HepG2 (cell line): ENCODE results near the gene ADARB2. TPM values are rescaled to one million over a fixed set of nuclear protein-coding genes. Genes with fewer than 3 reads are reported as not detected.

Experiments used
- ATAC-seq: fragments of 200-7000 bp; cut with Tn5 transposase; 3 replicates; pipeline ENCODE4 v1.9.1; 2020; ENCODE audit warnings: mild to moderate bottlenecking, moderate library complexity
- BruUV-seq: library from RNA; stranded (reverse); fragments of 400-500 nt; replicated peaks from 2 replicates; lab custom pipeline; 2021; lab: Mats Ljungman, UMichigan
- CTCF ChIA-PET: fragments of 300-600 bp; formaldehyde crosslinking; extraction: SDS; loops from one replicate; lab custom pipeline; 2021; ENCODE audit warnings: low total read pairs, inconsistent platforms, low intra/inter-chr PET ratio; lab: Yijun Ruan, JAX
- POLR2A ChIA-PET: fragments of 350-600 bp; sonication (Branson Sonifier 250); formaldehyde crosslinking; loops from one replicate; lab custom pipeline; 2020; ENCODE audit warnings: antibody characterized with exemption, inconsistent platforms; lab: Yijun Ruan, JAX
- DNase-seq: peaks from one replicate; pipeline ENCODE4 v3.0.0-alpha.2; 2015; ENCODE audit warnings: low spot score
- FAIRE-seq: peaks from 3 replicates; lab custom pipeline; 2011; peaks lifted over from hg19 to GRCh38; lab: Jason Lieb, UNC
- H2AFZ ChIP-seq: one replicate; pipeline ENCODE4 v1.6.1; 2011; ENCODE audit warnings: low read length, inconsistent platforms
- H3K27ac ChIP-seq: fragments of 300-600 bp; 3 replicates; pipeline ENCODE4 v1.8.0; 2011; ENCODE audit warnings: mixed run types, mild to moderate bottlenecking, mixed read lengths, low read length, inconsistent platforms; ENCODE audit not compliant: insufficient read depth; ENCODE audit errors: extremely low read length
- H3K27me3 ChIP-seq, 2 experiments: fragments of 200-600 bp in 1 of 2; 2 replicates in 1 of 2; 3 replicates in 1 of 2; pipeline versions ENCODE4 v1.6.0 to v1.8.0; 2011; ENCODE audit warnings: low read length in 2 of 2, mild to moderate bottlenecking in 2 of 2, moderate library complexity in 2 of 2, inconsistent platforms in 1 of 2; ENCODE audit not compliant: insufficient read depth in 2 of 2, control insufficient read depth in 1 of 2
- H3K36me3 ChIP-seq, 2 experiments: fragments of 200-600 bp in 1 of 2; replicated peaks in 1 of 2; 2 replicates in 1 of 2; 3 replicates in 1 of 2; pipeline versions ENCODE4 v1.5.1 to v1.8.0; 2011; ENCODE audit warnings: low read length in 2 of 2, inconsistent platforms in 1 of 2; ENCODE audit not compliant: insufficient read depth in 2 of 2, control insufficient read depth in 1 of 2
- H3K4me1 ChIP-seq: 2 replicates; pipeline ENCODE4 v1.5.1; 2012; ENCODE audit warnings: low read length, inconsistent platforms; ENCODE audit not compliant: insufficient read depth
- H3K4me2 ChIP-seq: 2 replicates; pipeline ENCODE4 v1.6.0; 2011; ENCODE audit warnings: low read depth, low read length, inconsistent platforms
- H3K4me3 ChIP-seq, 3 experiments: fragments of 200-600 bp in 1 of 3; sonication (generic), shearing (Covaris generic) in 1 of 3; replicated peaks in 1 of 3; 2 replicates each; pipeline ENCODE4 v1.5.1; 2011 to 2016; ENCODE audit warnings: low read length in 3 of 3, inconsistent platforms in 2 of 3, low read depth in 2 of 3, mild to moderate bottlenecking in 2 of 3, control low read depth in 1 of 3, mixed read lengths in 1 of 3; ENCODE audit not compliant: insufficient read depth in 1 of 3
- H3K79me2 ChIP-seq: one replicate; pipeline ENCODE4 v1.6.1; 2011; ENCODE audit warnings: low read length, inconsistent platforms; ENCODE audit not compliant: insufficient read depth
- H3K9ac ChIP-seq: 2 replicates; pipeline ENCODE4 v1.6.0; 2011; ENCODE audit warnings: mild to moderate bottlenecking, low read depth, low read length, inconsistent platforms; ENCODE audit not compliant: insufficient read depth
- H3K9me3 ChIP-seq: 2 replicates; pipeline ENCODE4 v1.5.1; 2012; ENCODE audit warnings: mild to moderate bottlenecking, low read length
- H4K20me1 ChIP-seq: 2 replicates; pipeline ENCODE4 v1.6.0; 2011; ENCODE audit warnings: inconsistent platforms, mild to moderate bottlenecking, low read length, moderate library complexity; ENCODE audit not compliant: insufficient read depth
- ASH2L ChIP-seq: fragments of 300-600, 200-600 bp; sonication (generic); IDR thresholded peaks from 2 replicates; pipeline ENCODE4 v1.7.0; 2017; ENCODE audit warnings: low read depth, mild to moderate bottlenecking, moderate library complexity, mixed read lengths, low read length; ENCODE audit not compliant: insufficient read length
- ELK4 ChIP-seq: sonication (generic); formaldehyde crosslinking; IDR thresholded peaks from 2 replicates; pipeline ENCODE4 v1.9.0; 2021; ENCODE audit warnings: missing genetic modification reagents, borderline replicate concordance
- NFIC ChIP-seq: IDR thresholded peaks from 2 replicates; pipeline ENCODE4 v1.6.1; 2012; ENCODE audit warnings: mild to moderate bottlenecking, low read length, inconsistent platforms
- TERF1 ChIP-seq: sonication (generic); formaldehyde crosslinking; IDR thresholded peaks from 2 replicates; pipeline ENCODE4 v1.8.0; 2022; ENCODE audit warnings: mild to moderate bottlenecking, missing genetic modification reagents, moderate library complexity
- ZBTB20 ChIP-seq: sonication (generic); formaldehyde crosslinking; IDR thresholded peaks from 2 replicates; pipeline ENCODE4 v1.8.1; 2023; ENCODE audit warnings: missing genetic modification reagents, low read depth, mild to moderate bottlenecking, borderline replicate concordance
- ZNF451 ChIP-seq: sonication (generic); formaldehyde crosslinking; IDR thresholded peaks from 2 replicates; pipeline ENCODE4 v1.5.0; 2020; ENCODE audit warnings: mild to moderate bottlenecking, missing genetic modification reagents
- ZNF850 ChIP-seq: sonication (generic); formaldehyde crosslinking; conservative IDR thresholded peaks from 2 replicates; pipeline ENCODE4 v1.9.0; 2021; ENCODE audit warnings: mild to moderate bottlenecking, missing genetic modification reagents
- WGBS: methylation state at CpG from one replicate; pipeline ENCODE4 v1.1.6; 2017; ENCODE audit warnings: low lambda C conversion rate; 5-methylcytosine and 5-hydroxymethylcytosine counted together
- in situ Hi-C: cut with HindIII; loops from 2 replicates; pipeline ENCODE4 v1.10.0; 2017; ENCODE audit warnings: low pct_unique_long_range_greater_than_20kb; ENCODE audit not compliant: extremely low pct_ligation_motif_present
- intact Hi-C: fragments of 100-400 bp; cut with micrococcal nuclease; formaldehyde crosslinking; loops from one replicate; pipeline ENCODE4 v1.10.0; 2022; ENCODE audit not compliant: unreplicated experiment
- polyA plus RNA-seq, 8 experiments: library from polyadenylated mRNA; depleted of rRNA in 3 of 8; stranded (reverse) in 7 of 8; unstranded in 1 of 8; fragments of >200 nt; fragmentation: Illumina TruSeq in 4 of 8; extraction: Trizol in 4 of 8; gene quantifications; 2 replicates each; pipeline versions ENCODE4 v1.2.1 to v1.2.3, GENCODE V29; 2011 to 2016; ENCODE audit warnings: low read depth in 4 of 8, missing spikeins in 1 of 8, mixed read lengths in 1 of 8; ENCODE audit not compliant: insufficient read depth in 1 of 8
- total RNA-seq, 5 experiments: library from RNA; depleted of rRNA; stranded (reverse); fragments of >200 nt; fragmentation: Illumina TruSeq; extraction: Trizol; gene quantifications; 2 replicates each; pipeline ENCODE4 v1.2.3, GENCODE V29; 2016; ENCODE audit warnings: low read depth in 1 of 5
- TF ChIP-seq, protein P1 (sequence below): sonication (generic); formaldehyde crosslinking; IDR thresholded peaks from 2 replicates; pipeline ENCODE4 v1.5.0; 2020; ENCODE audit warnings: mild to moderate bottlenecking, missing genetic modification reagents, borderline replicate concordance
- TF ChIP-seq, protein P2 (sequence below): sonication (generic); formaldehyde crosslinking; IDR thresholded peaks from 2 replicates; pipeline ENCODE4 v1.8.1; 2022; ENCODE audit warnings: low read depth, mild to moderate bottlenecking, missing genetic modification reagents

ADARB2 gene
- total and polyA plus RNA-seq, 2 of the 13 experiments (the other 11 are each of a cell fraction or from before 2014, with no cell fraction given) = not detected

- no TSS peak for BruUV-seq
- no peak for FAIRE-seq
- WGBS = 29% methylated on average over 7 of the region's 9 CpGs
- TF ChIP-seq ZNF451 (no peak), ZNF850 (CRISPR knock-in tag) (no peak), NFIC (no peak), ELK4 (CRISPR knock-in tag) (no peak), ZBTB20 (CRISPR knock-in tag) (no peak), ASH2L (no peak), TERF1 (CRISPR knock-in tag) (no peak)
- TF ChIP-seq, protein P1, sequence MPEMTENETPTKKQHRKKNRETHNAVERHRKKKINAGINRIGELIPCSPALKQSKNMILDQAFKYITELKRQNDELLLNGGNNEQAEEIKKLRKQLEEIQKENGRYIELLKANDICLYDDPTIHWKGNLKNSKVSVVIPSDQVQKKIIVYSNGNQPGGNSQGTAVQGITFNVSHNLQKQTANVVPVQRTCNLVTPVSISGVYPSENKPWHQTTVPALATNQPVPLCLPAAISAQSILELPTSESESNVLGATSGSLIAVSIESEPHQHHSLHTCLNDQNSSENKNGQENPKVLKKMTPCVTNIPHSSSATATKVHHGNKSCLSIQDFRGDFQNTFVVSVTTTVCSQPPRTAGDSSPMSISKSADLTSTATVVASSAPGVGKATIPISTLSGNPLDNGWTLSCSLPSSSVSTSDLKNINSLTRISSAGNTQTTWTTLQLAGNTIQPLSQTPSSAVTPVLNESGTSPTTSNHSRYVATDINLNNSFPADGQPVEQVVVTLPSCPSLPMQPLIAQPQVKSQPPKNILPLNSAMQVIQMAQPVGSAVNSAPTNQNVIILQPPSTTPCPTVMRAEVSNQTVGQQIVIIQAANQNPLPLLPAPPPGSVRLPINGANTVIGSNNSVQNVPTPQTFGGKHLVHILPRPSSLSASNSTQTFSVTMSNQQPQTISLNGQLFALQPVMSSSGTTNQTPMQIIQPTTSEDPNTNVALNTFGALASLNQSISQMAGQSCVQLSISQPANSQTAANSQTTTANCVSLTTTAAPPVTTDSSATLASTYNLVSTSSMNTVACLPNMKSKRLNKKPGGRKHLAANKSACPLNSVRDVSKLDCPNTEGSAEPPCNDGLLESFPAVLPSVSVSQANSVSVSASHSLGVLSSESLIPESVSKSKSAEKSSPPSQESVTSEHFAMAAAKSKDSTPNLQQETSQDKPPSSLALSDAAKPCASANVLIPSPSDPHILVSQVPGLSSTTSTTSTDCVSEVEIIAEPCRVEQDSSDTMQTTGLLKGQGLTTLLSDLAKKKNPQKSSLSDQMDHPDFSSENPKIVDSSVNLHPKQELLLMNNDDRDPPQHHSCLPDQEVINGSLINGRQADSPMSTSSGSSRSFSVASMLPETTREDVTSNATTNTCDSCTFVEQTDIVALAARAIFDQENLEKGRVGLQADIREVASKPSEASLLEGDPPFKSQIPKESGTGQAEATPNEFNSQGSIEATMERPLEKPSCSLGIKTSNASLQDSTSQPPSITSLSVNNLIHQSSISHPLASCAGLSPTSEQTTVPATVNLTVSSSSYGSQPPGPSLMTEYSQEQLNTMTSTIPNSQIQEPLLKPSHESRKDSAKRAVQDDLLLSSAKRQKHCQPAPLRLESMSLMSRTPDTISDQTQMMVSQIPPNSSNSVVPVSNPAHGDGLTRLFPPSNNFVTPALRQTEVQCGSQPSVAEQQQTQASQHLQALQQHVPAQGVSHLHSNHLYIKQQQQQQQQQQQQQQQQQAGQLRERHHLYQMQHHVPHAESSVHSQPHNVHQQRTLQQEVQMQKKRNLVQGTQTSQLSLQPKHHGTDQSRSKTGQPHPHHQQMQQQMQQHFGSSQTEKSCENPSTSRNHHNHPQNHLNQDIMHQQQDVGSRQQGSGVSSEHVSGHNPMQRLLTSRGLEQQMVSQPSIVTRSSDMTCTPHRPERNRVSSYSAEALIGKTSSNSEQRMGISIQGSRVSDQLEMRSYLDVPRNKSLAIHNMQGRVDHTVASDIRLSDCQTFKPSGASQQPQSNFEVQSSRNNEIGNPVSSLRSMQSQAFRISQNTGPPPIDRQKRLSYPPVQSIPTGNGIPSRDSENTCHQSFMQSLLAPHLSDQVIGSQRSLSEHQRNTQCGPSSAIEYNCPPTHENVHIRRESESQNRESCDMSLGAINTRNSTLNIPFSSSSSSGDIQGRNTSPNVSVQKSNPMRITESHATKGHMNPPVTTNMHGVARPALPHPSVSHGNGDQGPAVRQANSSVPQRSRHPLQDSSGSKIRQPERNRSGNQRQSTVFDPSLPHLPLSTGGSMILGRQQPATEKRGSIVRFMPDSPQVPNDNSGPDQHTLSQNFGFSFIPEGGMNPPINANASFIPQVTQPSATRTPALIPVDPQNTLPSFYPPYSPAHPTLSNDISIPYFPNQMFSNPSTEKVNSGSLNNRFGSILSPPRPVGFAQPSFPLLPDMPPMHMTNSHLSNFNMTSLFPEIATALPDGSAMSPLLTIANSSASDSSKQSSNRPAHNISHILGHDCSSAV (CRISPR knock-in tag) = no peak
- TF ChIP-seq, protein P2, sequence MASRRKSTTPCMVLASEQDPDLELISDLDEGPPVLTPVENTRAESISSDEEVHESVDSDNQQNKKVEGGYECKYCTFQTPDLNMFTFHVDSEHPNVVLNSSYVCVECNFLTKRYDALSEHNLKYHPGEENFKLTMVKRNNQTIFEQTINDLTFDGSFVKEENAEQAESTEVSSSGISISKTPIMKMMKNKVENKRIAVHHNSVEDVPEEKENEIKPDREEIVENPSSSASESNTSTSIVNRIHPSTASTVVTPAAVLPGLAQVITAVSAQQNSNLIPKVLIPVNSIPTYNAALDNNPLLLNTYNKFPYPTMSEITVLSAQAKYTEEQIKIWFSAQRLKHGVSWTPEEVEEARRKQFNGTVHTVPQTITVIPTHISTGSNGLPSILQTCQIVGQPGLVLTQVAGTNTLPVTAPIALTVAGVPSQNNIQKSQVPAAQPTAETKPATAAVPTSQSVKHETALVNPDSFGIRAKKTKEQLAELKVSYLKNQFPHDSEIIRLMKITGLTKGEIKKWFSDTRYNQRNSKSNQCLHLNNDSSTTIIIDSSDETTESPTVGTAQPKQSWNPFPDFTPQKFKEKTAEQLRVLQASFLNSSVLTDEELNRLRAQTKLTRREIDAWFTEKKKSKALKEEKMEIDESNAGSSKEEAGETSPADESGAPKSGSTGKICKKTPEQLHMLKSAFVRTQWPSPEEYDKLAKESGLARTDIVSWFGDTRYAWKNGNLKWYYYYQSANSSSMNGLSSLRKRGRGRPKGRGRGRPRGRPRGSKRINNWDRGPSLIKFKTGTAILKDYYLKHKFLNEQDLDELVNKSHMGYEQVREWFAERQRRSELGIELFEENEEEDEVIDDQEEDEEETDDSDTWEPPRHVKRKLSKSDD (CRISPR knock-in tag) = no peak
These were observed 506.6 kb downstream of the ADARB2 start for GRCh38 chr10:1230592-1231275.

More at GRCh38 chr10:1230592-1231275, 506.6 kb downstream of the ADARB2 start:
- Histone ChIP-seq H3K79me2 (no peaks in the 10 kb centered on the region), H3K36me3 (no peaks in the 10 kb centered on the region), H3K9ac (no peak overlapping the region), H3K4me2 (no peak overlapping the region), H4K20me1 (no peaks in the 10 kb centered on the region), H3K9me3 (no peaks in the 10 kb centered on the region), H3K4me3 (no peak overlapping the region), H3K27ac (no peak overlapping the region), H3K27me3 (peaks cover 4 to 14% of the 10 kb centered on the region in 2 experiments; a peak in 3 of 5 replicates), H2AFZ (no peak overlapping the region), H3K4me1 (no peaks in the 10 kb centered on the region)
- ATAC-seq (no peak), DNase-seq (no peak)
- CTCF ChIA-PET = no interaction called here
- intact Hi-C loops = no loop called here
- POLR2A ChIA-PET = no interaction called here
- in situ Hi-C loops = no loop called here
